Transverse colon (tissue), 4 donors: Measurements from ENCODE around the gene TEX30.

Experiments used
- EP300 ChIP-seq: sonication (generic); formaldehyde crosslinking; IDR thresholded peaks from one replicate; pipeline ENCODE4 v1.6.1; 2017; ENCODE audit warnings: antibody characterized with exemption, low read depth
- POLR2AphosphoS5 ChIP-seq, 3 donors: sonication (generic); formaldehyde crosslinking; IDR thresholded peaks; one replicate each; pipeline ENCODE4 v1.6.1; 2016; ENCODE audit warnings: antibody characterized with exemption in 3 of 3
- TF ChIP-seq, protein P1 (sequence below), 5 experiments: fragments of 200-600 bp in 3 of 5; fragments of 450-650 bp in 2 of 5; sonication (generic) in 3 of 5; IDR thresholded peaks; 1 replicate in 2 of 5; 2 replicates in 3 of 5; pipeline ENCODE4 v1.5.1; 2016 to 2017; ENCODE audit warnings: antibody characterized with exemption in 5 of 5, inconsistent platforms in 3 of 5, mild to moderate bottlenecking in 2 of 5, moderate library complexity in 1 of 5

DNA sequence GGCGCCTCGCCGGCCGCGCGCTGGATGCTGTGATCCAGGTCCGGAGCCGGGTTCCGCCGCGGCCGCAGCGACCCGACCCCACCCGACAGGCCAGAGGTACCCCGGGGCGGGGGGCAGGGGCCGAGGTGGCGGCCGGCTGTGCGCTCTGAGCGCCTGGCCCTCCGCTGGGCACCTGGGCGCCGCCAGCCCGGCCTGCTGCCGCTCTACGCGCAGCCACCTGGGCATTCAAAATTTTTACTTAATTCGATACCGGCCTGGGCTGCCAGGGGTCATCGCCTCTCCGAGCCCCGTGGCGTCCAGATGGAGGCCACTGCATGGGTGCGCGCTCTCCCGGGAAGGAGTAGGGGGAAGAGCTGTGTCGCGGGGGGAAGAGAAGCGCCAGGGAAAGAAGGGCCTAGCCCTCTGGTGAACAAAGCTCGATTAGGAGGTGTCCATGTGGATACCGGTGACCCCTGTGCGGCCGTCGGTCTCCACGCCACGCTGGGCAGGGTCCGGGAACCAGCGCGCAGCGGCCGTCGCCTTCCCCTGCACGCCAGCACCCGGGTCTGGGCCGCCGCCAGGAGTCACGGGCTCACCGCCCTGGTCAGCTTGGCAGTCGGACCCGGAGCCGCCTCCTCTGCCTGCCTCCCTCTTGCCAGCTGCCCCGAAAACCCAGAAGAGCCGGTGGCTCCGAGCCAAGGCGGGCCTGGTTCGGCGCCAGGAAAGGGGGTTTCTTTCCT lies 26.0 kb upstream of the TEX30 start:
- no peak for TF ChIP-seq POLR2AphosphoS5 (IDR thresholded peaks at IDR 0.05)
- TF ChIP-seq, protein P1, sequence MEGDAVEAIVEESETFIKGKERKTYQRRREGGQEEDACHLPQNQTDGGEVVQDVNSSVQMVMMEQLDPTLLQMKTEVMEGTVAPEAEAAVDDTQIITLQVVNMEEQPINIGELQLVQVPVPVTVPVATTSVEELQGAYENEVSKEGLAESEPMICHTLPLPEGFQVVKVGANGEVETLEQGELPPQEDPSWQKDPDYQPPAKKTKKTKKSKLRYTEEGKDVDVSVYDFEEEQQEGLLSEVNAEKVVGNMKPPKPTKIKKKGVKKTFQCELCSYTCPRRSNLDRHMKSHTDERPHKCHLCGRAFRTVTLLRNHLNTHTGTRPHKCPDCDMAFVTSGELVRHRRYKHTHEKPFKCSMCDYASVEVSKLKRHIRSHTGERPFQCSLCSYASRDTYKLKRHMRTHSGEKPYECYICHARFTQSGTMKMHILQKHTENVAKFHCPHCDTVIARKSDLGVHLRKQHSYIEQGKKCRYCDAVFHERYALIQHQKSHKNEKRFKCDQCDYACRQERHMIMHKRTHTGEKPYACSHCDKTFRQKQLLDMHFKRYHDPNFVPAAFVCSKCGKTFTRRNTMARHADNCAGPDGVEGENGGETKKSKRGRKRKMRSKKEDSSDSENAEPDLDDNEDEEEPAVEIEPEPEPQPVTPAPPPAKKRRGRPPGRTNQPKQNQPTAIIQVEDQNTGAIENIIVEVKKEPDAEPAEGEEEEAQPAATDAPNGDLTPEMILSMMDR (IDR thresholded peaks at IDR 0.05), result no peak
- no peak for TF ChIP-seq EP300
